B cell (primary cell): ENCODE data around the gene MAP3K20. TPM values are rescaled to one million over a fixed set of nuclear protein-coding genes. Genes with fewer than 3 reads are reported as not detected.

Source experiments
- ATAC-seq: fragments of 200-7000 bp; cut with Tn5 transposase; one replicate; pipeline ENCODE4 v1.10.0; 2021; ENCODE audit warnings: low read depth, mild to moderate bottlenecking, moderate number of reproducible peaks, moderate library complexity
- CTCF ChIA-PET: fragments of 350-600 bp; sonication (Branson Sonifier 250); formaldehyde crosslinking; loops from one replicate; lab custom pipeline; 2021; ENCODE audit warnings: antibody characterized with exemption, inconsistent platforms; lab: Charles Lee
- POLR2A ChIA-PET: fragments of 350-600 bp; sonication (Branson Sonifier 250); formaldehyde crosslinking; loops from one replicate; lab custom pipeline; 2021; ENCODE audit warnings: antibody characterized with exemption; lab: Charles Lee
- DNase-seq: peaks from one replicate; pipeline ENCODE4 v3.0.0; 2013
- H2AFZ ChIP-seq: 2 replicates; pipeline ENCODE4 v1.6.1; 2012; ENCODE audit warnings: mild to moderate bottlenecking, low read depth, low read length; ENCODE audit not compliant: insufficient read depth, poor library complexity, severe bottlenecking
- H3K27ac ChIP-seq, 2 donors: 1 replicate in 1 of 2; 2 replicates in 1 of 2; pipeline ENCODE4 v1.5.1; 2012 to 2013; ENCODE audit warnings: low read length in 2 of 2, mild to moderate bottlenecking in 2 of 2, moderate library complexity in 1 of 2
- H3K27me3 ChIP-seq, 4 experiments: fragments of 200-600 bp in 1 of 4; sonication (generic) in 1 of 4; replicated peaks in 1 of 4; 1 replicate in 2 of 4; 2 replicates in 2 of 4; pipeline versions ENCODE4 v1.6.1 to v1.7.0; 2013 to 2016; ENCODE audit warnings: low read length in 3 of 4, mild to moderate bottlenecking in 2 of 4, mixed read lengths in 1 of 4, moderate library complexity in 1 of 4; ENCODE audit not compliant: insufficient read depth in 4 of 4, control insufficient read depth in 3 of 4; ENCODE audit errors: control extremely low read depth in 1 of 4
- H3K36me3 ChIP-seq, 2 experiments: replicated peaks in 1 of 2; 1 replicate in 1 of 2; 2 replicates in 1 of 2; pipeline versions ENCODE4 v1.6.1 to v1.7.1; 2013; ENCODE audit warnings: low read length in 1 of 2; ENCODE audit not compliant: insufficient read depth in 2 of 2, control insufficient read depth in 1 of 2; ENCODE audit errors: control extremely low read depth in 1 of 2, extremely low read depth in 1 of 2
- H3K4me1 ChIP-seq, 2 donors: fragments of 200-600 bp in 1 of 2; sonication (generic) in 1 of 2; 1 replicate in 1 of 2; 2 replicates in 1 of 2; pipeline versions ENCODE4 v1.5.1 to v1.6.1; 2013 to 2017; ENCODE audit warnings: low read length in 2 of 2; ENCODE audit not compliant: control insufficient read depth in 2 of 2, insufficient read depth in 2 of 2
- H3K4me2 ChIP-seq: replicated peaks from 2 replicates; pipeline ENCODE3; 2012; ENCODE audit warnings: mild to moderate bottlenecking, low read depth, low read length; ENCODE audit not compliant: poor library complexity, severe bottlenecking
- H3K4me3 ChIP-seq, 5 experiments: fragments of 200-600 bp in 1 of 5; sonication (generic) in 1 of 5; 1 replicate in 3 of 5; 2 replicates in 2 of 5; pipeline versions ENCODE4 v1.5.1 to v1.7.0; 2011 to 2016; ENCODE audit warnings: low read length in 4 of 5, mild to moderate bottlenecking in 4 of 5, low read depth in 2 of 5, control low read depth in 1 of 5, moderate library complexity in 1 of 5; ENCODE audit not compliant: insufficient read depth in 1 of 5; ENCODE audit errors: control extremely low read depth in 1 of 5, extremely low read depth in 1 of 5
- H3K79me2 ChIP-seq: fragments of 200-600 bp; sonication (generic); one replicate; pipeline ENCODE4 v1.6.0; 2016; ENCODE audit warnings: low read length; ENCODE audit not compliant: control insufficient read depth, insufficient read depth
- H3K9ac ChIP-seq: fragments of 200-600 bp; sonication (generic); 2 replicates; pipeline ENCODE4 v1.6.1; 2017; ENCODE audit warnings: mild to moderate bottlenecking, low read length, moderate library complexity
- H3K9me3 ChIP-seq, 3 donors: one replicate each; pipeline versions ENCODE4 v1.6.1 to v1.7.1; 2013; ENCODE audit warnings: low read length in 2 of 3; ENCODE audit not compliant: control insufficient read depth in 2 of 3, insufficient read depth in 1 of 3; ENCODE audit errors: control extremely low read depth in 1 of 3
- H4K20me1 ChIP-seq: 2 replicates; pipeline ENCODE4 v1.6.0; 2012; ENCODE audit warnings: mild to moderate bottlenecking, low read length; ENCODE audit not compliant: insufficient read depth, control insufficient read depth, poor library complexity, severe bottlenecking
- H3K27ac Mint-ChIP-seq: one replicate; pipeline ENCODE4 v1.8.0; 2021; ENCODE audit warnings: mixed read lengths
- H3K27me3 Mint-ChIP-seq: one replicate; pipeline ENCODE4 v1.8.0; 2021; ENCODE audit warnings: mixed read lengths
- H3K4me1 Mint-ChIP-seq: one replicate; pipeline ENCODE4 v1.8.0; 2021; ENCODE audit warnings: mixed read lengths
- H3K4me3 Mint-ChIP-seq: one replicate; pipeline ENCODE4 v1.8.0; 2021; ENCODE audit warnings: mixed read lengths
- H3K9me3 Mint-ChIP-seq: one replicate; pipeline ENCODE4 v1.8.0; 2022; ENCODE audit warnings: mixed read lengths; ENCODE audit not compliant: insufficient read depth
- CTCF ChIP-seq: fragments of 200-600 bp; IDR thresholded peaks from one replicate; pipeline ENCODE4 v1.8.0; 2022; ENCODE audit warnings: antibody characterized with exemption, mild to moderate bottlenecking
- EZH2 ChIP-seq: IDR thresholded peaks from 2 replicates; pipeline ENCODE4 v1.6.1; 2012; ENCODE audit warnings: borderline replicate concordance, low read depth, mild to moderate bottlenecking, moderate library complexity, low read length; ENCODE audit not compliant: insufficient read depth, poor library complexity, severe bottlenecking
- WGBS: methylation state at CpG from one replicate; pipeline ENCODE4 v1.1.5; 2013; ENCODE audit warnings: missing lambda C conversion rate; ENCODE audit not compliant: insufficient coverage; 5-methylcytosine and 5-hydroxymethylcytosine counted together
- intact Hi-C: fragments of 100-400 bp; cut with micrococcal nuclease; formaldehyde crosslinking; loops from one replicate; pipeline ENCODE4 v1.10.0; 2022
- polyA plus RNA-seq: library from polyadenylated mRNA; depleted of rRNA; stranded (reverse); fragments of >200 nt; gene quantifications from 2 replicates; pipeline ENCODE4 v1.2.3, GENCODE V29; 2012
- total RNA-seq, 2 donors: library from RNA; stranded (reverse); fragments of 120-200 nt in 1 of 2; gene quantifications; 1 replicate in 1 of 2; 2 replicates in 1 of 2; pipeline versions ENCODE4 v1.2.3 to v1.2.4, GENCODE V29; 2013 to 2022

The MAP3K20 gene
- total and polyA plus RNA-seq, 2 donors (not counting 1 experiment from before 2014, with no cell fraction given) = 2.2 to 9.1 TPM

- ATAC-seq = no peak
These were observed 160.5 kb downstream of the MAP3K20 start for GRCh38 chr2:173235947-173236803.

More at GRCh38 chr2:173235947-173236803, 160.5 kb downstream of the MAP3K20 start:
- no peak overlapping the region for H3K4me3 Mint-ChIP-seq
- Histone ChIP-seq H3K79me2 (no peaks in the 10 kb centered on the region), H4K20me1 (no peaks in the 10 kb centered on the region), H3K4me1 (no peaks in the 10 kb centered on the region), H3K27ac (no peak overlapping the region), H2AFZ (no peak overlapping the region), H3K4me3 (no peak overlapping the region), H3K27me3 (no peaks in the 10 kb centered on the region), H3K36me3 (peaks cover 3 to 8% of the 10 kb centered on the region in 2 experiments), H3K9ac (no peak overlapping the region), H3K9me3 (no peaks in the 10 kb centered on the region), H3K4me2 (no peak overlapping the region)
- H3K27ac Mint-ChIP-seq = no peak overlapping the region
- intact Hi-C loops = no loop called here
- no peaks in the 10 kb centered on the region for H3K27me3 Mint-ChIP-seq
- TF ChIP-seq EZH2 (no peak), CTCF (no peak)
- H3K9me3 Mint-ChIP-seq = no peaks in the 10 kb centered on the region
- 95% methylated on average over 5 of the region's 5 CpGs for WGBS
- ChIA-PET POLR2A (no interaction called here), CTCF (no interaction called here)
- no peaks in the 10 kb centered on the region for H3K4me1 Mint-ChIP-seq
- DNase-seq = no peak
